A673 (cell line): Measurements from ENCODE around the gene PRXL2C. TPM values are rescaled to one million over a fixed set of nuclear protein-coding genes. Genes with fewer than 3 reads are reported as not detected.

Experiments
- BruUV-seq: library from RNA; stranded (reverse); fragments of 400-500 nt; replicated peaks from 2 replicates; lab custom pipeline; 2021; lab: Mats Ljungman, UMichigan
- CTCF ChIA-PET: fragments of 300-600 bp; sonication (Branson Sonifier 250); formaldehyde crosslinking; loops from one replicate; lab custom pipeline; 2022; ENCODE audit warnings: antibody characterized with exemption; lab: Charles Lee
- POLR2A ChIA-PET: fragments of 300-600 bp; sonication (Branson Sonifier 250); formaldehyde crosslinking; loops from one replicate; lab custom pipeline; 2022; ENCODE audit warnings: antibody characterized with exemption; ENCODE audit not compliant: low non-redundant PET; lab: Charles Lee
- DNase-seq: peaks from one replicate; pipeline ENCODE4 v3.0.0-alpha.2; 2015; ENCODE audit warnings: low spot score
- H3K27ac ChIP-seq: fragments of 200-600 bp; sonication (generic); 2 replicates; pipeline ENCODE4 v1.5.1; 2016; ENCODE audit warnings: mixed run types, low read depth, mild to moderate bottlenecking, mixed read lengths, antibody characterized with exemption, low read length; ENCODE audit not compliant: poor library complexity, severe bottlenecking
- H3K27me3 ChIP-seq: fragments of 200-600 bp; sonication (generic); replicated peaks from 2 replicates; pipeline ENCODE4 v1.6.1; 2017; ENCODE audit warnings: mixed run types, low read depth, mild to moderate bottlenecking, mixed read lengths, antibody characterized with exemption, low read length; ENCODE audit not compliant: insufficient read depth, poor library complexity
- H3K36me3 ChIP-seq: fragments of 200-600 bp; sonication (generic); 2 replicates; pipeline ENCODE4 v1.6.1; 2016; ENCODE audit warnings: mixed run types, mild to moderate bottlenecking, mixed read lengths, antibody characterized with exemption, low read length; ENCODE audit not compliant: insufficient read depth, poor library complexity, severe bottlenecking
- H3K4me1 ChIP-seq: fragments of 200-600 bp; sonication (generic); 2 replicates; pipeline ENCODE4 v1.6.1; 2017; ENCODE audit warnings: mixed run types, mild to moderate bottlenecking, mixed read lengths, antibody characterized with exemption, low read length; ENCODE audit not compliant: insufficient read depth, poor library complexity, severe bottlenecking
- H3K4me3 ChIP-seq: fragments of 200-600 bp; sonication (generic); 2 replicates; pipeline ENCODE4 v1.5.1; 2016; ENCODE audit warnings: low read depth, mixed run types, mild to moderate bottlenecking, mixed read lengths, low read length; ENCODE audit not compliant: poor library complexity, severe bottlenecking
- H3K9me3 ChIP-seq: fragments of 200-600 bp; sonication (generic); 2 replicates; pipeline ENCODE4 v1.6.1; 2016; ENCODE audit warnings: mixed run types, low read depth, mild to moderate bottlenecking, mixed read lengths, antibody characterized with exemption, low read length; ENCODE audit not compliant: poor library complexity, severe bottlenecking
- EZH2 ChIP-seq: fragments of 200-600 bp; sonication (generic); IDR thresholded peaks from 2 replicates; pipeline ENCODE4 v1.6.1; 2017; ENCODE audit warnings: borderline replicate concordance, low read depth, mild to moderate bottlenecking, mixed read lengths, antibody characterized with exemption, low read length; ENCODE audit not compliant: poor library complexity, severe bottlenecking
- intact Hi-C: fragments of 100-400 bp; cut with micrococcal nuclease; formaldehyde crosslinking; loops from one replicate; pipeline ENCODE4 v1.10.0; 2022; ENCODE audit not compliant: unreplicated experiment
- total RNA-seq: library from RNA; stranded (reverse); gene quantifications from 2 replicates; pipeline ENCODE4 v1.2.3, GENCODE V29; 2021
- TF ChIP-seq, protein P1 (sequence below): fragments of 300-800, 200-600 bp; sonication (generic); conservative IDR thresholded peaks from 2 replicates; pipeline ENCODE4 v1.5.1; 2017; ENCODE audit warnings: low read depth, mild to moderate bottlenecking, antibody characterized with exemption, low read length, moderate library complexity, mixed read lengths

Gene PRXL2C
- total RNA-seq, 1 experiment from 2014 or later: 2.6 TPM

DNA sequence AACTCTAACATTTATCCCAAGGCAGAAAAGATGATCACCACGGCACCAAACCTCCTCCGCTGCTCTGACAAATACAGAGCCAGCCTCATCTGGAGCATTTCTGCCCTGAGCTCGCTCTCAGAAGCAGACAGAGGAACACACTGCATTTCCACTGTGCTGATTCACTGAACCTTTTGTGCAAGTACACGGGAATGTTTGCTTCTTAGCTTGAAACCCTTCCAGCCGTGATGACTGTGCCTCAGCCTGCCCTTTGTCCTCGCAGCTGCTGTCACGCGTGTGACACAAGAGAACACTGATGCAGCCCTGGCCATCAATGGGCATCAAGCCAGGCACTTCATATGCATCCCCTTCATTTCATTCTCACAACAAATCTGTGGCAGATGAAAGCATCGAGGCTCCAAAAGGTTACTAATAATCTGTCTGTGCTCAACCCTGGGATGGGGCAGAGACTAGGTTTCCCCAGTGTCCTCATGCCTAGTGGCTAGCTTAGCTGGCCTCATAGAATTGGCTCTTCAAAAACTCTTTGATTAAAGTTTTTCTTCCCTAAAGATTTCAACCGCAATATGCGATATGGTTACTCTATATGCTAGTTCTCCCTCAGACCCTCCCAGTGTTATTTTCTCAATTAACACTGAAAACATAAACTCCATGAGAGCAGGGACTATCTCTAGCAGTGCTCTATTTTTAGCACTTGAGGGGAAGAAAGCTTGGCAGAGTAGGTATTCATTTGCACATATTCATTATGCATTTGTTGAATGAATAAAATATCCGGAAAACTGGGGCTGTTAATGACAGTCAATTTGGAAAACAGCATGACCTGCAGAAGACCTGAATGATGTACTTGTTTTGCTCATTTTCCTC lies 42.8 kb downstream of the PRXL2C start:
- H3K27me3 ChIP-seq: no peaks in the 10 kb centered on the region
- BruUV-seq: no TSS peak
- no peak overlapping the region for H3K27ac ChIP-seq
- H3K4me3 ChIP-seq: no peak overlapping the region
- DNase-seq: peak; percentile 53
- H3K36me3 ChIP-seq: no peaks in the 10 kb centered on the region
- no peaks in the 10 kb centered on the region for H3K9me3 ChIP-seq
- intact Hi-C loops: no loop called here
- POLR2A ChIA-PET: no interaction called here
- CTCF ChIA-PET: no interaction called here
- TF ChIP-seq, protein P1, sequence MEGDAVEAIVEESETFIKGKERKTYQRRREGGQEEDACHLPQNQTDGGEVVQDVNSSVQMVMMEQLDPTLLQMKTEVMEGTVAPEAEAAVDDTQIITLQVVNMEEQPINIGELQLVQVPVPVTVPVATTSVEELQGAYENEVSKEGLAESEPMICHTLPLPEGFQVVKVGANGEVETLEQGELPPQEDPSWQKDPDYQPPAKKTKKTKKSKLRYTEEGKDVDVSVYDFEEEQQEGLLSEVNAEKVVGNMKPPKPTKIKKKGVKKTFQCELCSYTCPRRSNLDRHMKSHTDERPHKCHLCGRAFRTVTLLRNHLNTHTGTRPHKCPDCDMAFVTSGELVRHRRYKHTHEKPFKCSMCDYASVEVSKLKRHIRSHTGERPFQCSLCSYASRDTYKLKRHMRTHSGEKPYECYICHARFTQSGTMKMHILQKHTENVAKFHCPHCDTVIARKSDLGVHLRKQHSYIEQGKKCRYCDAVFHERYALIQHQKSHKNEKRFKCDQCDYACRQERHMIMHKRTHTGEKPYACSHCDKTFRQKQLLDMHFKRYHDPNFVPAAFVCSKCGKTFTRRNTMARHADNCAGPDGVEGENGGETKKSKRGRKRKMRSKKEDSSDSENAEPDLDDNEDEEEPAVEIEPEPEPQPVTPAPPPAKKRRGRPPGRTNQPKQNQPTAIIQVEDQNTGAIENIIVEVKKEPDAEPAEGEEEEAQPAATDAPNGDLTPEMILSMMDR: no peak
- TF ChIP-seq EZH2: no peak
- peaks cover 18% of the 10 kb centered on the region for H3K4me1 ChIP-seq

- Histone ChIP-seq H3K27ac (no peak overlapping the region), H3K9me3 (no peaks in the 10 kb centered on the region), H3K4me3 (no peak overlapping the region), H3K36me3 (no peaks in the 10 kb centered on the region), H3K27me3 (no peaks in the 10 kb centered on the region), H3K4me1 (peaks cover 18% of the 10 kb centered on the region)
- ChIA-PET CTCF (no interaction called here), POLR2A (no interaction called here)
- DNase-seq: no peak
- BruUV-seq: no TSS peak
- TF ChIP-seq, protein P1: no peak
- no peak for TF ChIP-seq EZH2
- intact Hi-C loops: no loop called here
These were observed 43.8 kb downstream of the PRXL2C start for GRCh38 chr9:96611302-96611701.

DNA sequence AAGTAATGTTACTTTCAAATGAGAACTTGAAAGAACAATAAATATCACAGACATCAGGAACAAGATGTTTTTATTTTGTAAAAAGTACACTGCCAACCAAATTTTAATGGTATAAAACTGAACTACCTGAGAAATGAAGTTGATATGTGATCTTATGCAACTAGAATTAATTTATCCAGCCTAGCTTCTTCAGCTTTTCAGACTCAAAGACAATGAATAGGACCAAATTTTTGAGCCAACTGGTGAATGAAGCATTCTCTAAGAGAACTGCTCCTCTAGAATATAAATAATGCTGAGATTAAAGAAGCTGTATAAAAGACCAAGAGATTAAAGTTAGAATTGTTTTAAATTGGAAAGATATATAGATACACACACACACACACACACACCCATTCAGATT lies 45.4 kb downstream of the PRXL2C start:
- intact Hi-C loops: no loop called here
- ChIA-PET POLR2A (no interaction called here), CTCF (no interaction called here)
- Histone ChIP-seq H3K36me3 (no peaks in the 10 kb centered on the region), H3K27ac (no peak overlapping the region), H3K27me3 (no peaks in the 10 kb centered on the region), H3K4me1 (peaks cover 18% of the 10 kb centered on the region), H3K4me3 (no peak overlapping the region), H3K9me3 (no peaks in the 10 kb centered on the region)
- no TSS peak for BruUV-seq
- no peak for DNase-seq
- TF ChIP-seq, protein P1: no peak
- no peak for TF ChIP-seq EZH2
